ENCODE measurements around the gene GON4L.
"Not testable (repeated sequence)": the region's sequence is repeated elsewhere in the genome, so short reads cannot be mapped to it uniquely, and the experiment has no call there.

Gene GON4L

DNA sequence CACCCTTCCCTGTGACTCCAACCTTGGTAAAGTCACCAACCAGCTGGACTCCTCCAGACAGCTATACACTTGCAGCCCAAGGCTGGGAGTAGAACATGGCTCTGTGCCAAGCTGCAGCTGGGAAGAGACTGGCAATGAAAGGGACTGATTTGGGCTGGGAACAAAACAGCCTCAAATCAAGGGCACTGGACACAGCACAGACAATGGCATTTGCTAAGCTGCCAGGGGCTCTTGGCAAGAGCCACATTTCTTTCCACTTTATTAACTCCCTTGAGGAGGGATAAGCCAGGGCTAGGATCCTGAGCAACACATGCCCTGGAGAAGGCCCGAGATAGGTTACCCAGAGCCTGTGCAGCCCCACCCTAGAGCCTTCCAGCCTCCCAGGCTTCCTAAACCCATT is 14.4 kb upstream of the GON4L start:
- DNase-seq (ENCODE audit: low read depth), result peak; percentile 10

DNA sequence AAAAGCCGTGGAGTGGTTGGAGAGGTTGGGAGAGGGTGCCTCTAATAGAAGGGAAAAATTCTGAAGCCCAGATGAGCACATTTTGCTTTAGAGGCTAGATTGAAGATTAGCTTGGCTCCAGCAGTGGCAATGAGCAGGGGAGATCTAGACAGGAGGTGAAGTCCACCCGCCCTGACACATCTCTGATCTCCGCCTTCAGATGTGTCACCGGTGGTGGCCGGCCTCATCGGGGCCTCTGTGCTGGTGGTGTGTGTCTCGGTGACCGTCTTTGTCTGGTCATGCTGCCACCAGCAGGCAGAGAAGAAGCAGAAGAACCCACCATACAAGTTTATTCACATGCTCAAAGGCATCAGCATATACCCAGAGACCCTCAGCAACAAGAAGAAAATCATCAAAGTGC is 10.8 kb upstream of the GON4L start:
- DNase-seq (ENCODE audit: low read depth), result no peak

DNA sequence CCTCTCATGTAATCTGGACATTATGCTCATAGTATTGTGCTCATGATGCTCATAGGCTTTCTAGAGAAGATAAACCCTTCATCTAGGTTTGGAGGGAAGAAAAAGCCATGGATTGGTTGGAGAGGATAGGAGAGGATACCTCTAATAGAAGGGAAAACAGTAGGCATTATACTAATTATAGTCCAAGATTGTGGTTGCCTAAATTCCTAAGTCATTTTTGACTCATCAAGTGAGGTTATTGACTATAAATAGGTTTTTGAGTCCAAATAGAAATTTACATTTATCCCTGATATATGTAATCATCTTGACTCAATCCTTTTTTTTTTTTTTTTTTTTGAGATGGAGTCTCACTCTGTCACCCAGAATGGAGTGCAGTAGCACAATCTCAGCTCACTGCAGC is 7.4 kb upstream of the GON4L start:
- DNase-seq (ENCODE audit: low read depth), result no peak

DNA sequence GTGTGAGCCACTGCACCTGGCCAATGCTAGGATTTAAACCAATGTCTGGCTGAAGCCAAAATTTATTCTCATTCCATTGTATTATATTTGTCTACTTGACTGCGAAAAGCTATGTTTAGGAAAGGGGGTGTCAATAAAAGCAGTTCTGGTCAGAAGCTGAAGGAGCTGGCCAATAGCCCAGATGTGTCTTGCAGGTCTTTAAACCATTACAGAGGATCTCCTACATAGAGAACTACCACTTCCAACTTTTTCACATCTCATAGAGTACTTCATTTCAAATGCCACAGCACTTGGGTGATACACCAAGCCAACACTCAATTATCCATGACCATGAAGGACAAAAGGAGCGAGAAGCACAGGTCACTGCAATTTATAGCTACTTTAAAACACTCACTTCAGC is 4.9 kb upstream of the GON4L start:
- DNase-seq (ENCODE audit: low read depth), result no peak

DNA sequence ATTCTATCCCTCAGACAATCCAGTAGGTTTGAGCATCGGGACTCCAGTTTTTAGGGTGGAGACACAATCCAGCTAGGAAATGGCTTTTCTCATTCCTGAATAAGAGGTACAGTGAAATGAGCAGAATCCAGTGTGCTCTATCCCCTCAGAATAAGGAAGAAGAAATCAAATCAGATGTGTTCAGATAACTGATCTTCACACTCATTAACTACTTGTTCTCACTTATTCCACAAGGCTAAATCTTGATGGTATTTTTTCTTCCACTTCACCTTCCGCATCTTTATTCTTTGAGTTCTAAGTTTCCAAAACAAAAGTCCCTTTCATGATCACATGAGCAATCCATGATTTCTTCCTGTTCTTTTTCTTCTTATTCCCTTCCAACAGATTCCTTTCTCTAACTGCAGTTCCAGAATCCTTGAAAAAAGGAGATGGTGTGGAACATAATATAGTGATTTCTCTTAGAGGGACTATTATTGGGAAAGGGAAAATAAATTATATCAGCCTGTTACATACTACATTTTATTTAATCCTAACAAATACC is 4.0 kb upstream of the GON4L start:
- DNase-seq (ENCODE audit: low read depth), result no peak

DNA sequence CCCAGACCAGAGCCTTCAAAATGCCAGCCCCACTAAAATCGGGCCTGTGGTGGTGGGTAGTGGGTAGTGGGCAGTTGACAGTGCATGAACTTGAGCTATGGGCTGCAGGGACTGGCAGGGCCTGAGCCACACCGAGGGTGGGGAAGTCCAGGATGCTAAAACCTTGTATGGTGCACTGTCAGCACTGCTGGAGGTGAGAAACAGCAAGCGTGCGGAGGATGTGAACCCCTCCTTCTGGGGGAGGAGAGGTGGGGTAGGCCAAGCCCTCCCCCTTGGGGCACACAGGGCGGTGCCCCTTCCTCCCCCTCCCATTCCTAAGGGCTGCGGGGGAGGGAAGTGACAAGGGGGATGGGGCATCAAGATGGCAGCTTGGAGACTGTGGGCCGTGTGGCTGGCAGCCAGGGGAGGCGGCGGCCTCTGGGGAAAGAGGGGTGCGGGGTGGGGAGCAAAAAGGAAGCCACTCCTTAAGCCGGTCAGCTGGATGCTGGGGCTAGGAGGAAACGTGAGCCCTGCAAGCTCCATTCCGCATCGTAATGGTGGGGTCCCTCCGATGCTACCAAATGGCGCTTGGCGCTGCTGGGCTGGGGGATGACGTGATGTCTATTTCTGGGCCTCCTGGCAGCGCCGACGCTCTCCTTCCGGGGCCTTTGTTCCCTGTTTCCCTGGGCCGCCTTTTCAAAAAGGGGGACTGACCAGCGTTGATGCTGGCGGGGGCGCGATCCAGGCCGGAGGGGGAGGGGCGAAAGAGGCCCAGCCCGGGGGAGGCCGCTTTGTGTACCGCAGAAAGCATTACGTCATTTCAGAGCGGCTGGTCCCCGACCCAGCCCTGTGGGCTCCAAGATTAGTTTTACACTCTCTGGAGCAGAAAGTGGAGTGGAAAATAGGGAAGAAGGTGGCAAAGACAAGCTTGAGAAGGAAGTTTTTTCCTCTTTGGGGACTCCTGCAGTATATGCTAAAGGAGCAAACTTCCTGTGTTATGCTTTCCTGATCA is 3.2 kb upstream of the GON4L start:
- DNase-seq (ENCODE audit: low read depth), result peak; percentile 77

- DNase-seq (ENCODE audit: low read depth), result peak; percentile 97
Measured at GRCh38 chr1:155859234-155859829, 2.3 kb upstream of the GON4L start, which contains the start of gene SYT11. Gene SYT11, plus strand, starts transcription at chr1:155859567. Its CDS starts 195 bp downstream, at chr1:155859762.

- DNase-seq (ENCODE audit: low read depth), result peak; percentile 68
Measured at GRCh38 chr1:155858800-155859233, 1.8 kb upstream of the GON4L start.

DNA sequence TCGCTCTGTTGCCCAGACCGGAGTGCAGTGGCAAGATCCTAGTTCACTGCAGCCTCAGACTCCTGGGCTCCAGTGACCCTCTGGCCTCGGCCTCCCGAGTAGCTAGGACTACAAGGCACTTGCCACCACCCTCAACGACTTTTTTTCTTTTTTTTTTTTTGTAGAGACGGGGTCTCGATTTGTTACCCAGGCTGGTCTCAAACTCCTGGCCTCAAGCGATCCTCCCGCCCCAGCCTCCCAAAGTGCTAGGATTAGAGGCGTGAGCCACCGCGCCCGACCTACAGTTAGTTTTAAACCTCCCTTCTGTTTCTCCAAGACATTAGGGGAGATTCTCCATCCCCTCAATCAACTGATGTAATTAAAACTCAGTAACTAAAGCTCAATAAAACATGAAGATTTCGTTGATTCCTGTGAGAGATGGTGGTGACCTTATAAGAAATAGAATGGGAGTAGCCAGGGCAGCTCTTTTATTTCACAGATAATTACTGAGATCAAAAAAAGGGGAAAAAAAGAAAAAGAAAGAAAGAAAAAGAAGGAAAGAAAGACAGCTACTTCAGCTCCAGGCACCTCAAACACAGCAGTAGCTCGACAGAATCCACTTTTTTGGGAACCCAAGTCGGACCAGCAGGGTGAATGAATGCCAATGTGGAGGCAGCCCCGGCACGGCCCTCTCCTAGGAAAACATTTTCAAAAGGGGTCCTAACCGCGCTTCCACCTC is 598 bp downstream of the GON4L start:
- no peak for DNase-seq (ENCODE audit: low read depth)

DNA sequence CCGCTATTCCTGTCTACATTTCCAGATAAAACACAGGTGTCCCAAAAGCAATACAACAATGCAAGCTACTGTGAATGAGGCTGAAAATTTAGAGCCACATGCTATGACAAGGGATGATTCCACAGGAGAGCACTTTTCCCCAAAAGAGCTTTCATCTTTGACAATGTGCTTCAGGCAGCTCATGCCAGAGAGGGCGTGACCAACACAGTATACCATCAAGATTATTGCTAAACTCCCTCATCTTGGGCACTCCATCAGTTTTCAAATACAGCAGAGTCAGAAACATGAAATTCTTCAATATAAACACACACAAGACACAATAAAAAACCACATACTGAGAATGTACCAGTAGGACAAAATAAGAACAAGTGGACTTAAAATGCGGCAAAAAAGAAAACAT is 6.7 kb downstream of the GON4L start:
- peak; percentile 10 for DNase-seq (ENCODE audit: low read depth)

GRCh38 chr1:155847823-155848529 is 9.0 kb downstream of the GON4L start:
- DNase-seq (ENCODE audit: low read depth), result no peak

- no peak for DNase-seq (ENCODE audit: low read depth)
Measured at GRCh38 chr1:155844860-155845421, 12.1 kb downstream of the GON4L start.

DNA sequence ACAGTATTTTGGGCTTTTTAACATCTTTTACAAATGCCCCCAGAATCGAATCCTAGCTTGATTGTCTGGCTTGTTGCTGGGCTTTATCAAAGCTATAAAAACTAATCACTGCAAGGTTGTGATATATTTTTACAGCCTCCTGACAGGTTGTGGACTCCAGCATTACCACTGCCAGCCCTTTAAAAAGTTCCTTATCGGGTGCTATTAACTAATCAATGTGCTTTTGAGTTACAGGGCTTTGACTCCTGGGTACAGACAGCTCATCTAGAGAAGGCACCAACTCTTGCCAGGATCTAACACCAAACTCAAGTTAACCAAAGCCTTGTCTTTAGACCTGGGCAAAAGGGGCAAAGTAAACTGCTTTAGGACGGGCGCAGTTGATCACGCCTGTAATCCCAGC is 16.6 kb downstream of the GON4L start:
- DNase-seq (ENCODE audit: low read depth), result no peak

DNA sequence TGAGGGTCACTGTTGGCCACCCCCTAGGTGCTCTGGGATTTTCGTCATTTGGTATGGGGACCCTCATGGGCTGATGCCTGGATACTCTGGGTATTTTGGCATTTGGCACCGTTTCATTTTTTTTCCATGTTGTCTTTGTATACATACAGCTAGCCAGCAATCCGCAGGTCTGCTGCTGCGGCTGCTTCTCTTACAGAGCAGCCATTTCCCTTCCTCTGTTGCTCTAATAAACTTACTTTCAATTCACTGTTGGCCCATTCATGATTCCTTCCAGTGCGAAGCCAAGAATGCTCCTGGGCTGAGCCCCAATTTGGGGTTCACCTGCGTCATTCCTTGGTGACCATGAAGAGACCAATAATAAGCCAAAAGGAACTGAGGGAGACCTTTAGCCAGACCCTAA is 21.5 kb downstream of the GON4L start:
- DNase-seq (ENCODE audit: low read depth), result no peak

DNA sequence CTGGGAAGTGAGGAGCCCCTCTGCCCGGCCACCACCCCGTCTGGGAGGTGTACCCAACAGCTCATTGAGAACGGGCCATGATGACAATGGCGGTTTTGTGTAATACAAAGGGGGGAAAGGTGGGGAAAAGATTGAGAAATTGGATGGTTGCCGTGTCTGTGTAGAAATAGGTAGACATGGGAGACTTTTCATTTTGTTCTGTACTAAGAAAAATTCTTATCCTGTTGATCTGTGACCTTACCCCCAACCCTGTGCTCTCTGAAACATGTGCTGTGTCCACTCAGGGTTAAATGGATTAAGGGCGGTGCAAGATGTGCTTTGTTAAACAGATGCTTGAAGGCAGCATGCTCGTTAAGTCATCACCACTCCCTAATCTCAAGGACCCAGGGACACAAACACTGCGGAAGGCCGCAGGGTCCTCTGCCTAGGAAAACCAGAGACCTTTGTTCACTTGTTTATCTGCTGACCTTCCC is 22.1 kb downstream of the GON4L start:
- not testable (repeated sequence) for DNase-seq (ENCODE audit: low read depth)

DNA sequence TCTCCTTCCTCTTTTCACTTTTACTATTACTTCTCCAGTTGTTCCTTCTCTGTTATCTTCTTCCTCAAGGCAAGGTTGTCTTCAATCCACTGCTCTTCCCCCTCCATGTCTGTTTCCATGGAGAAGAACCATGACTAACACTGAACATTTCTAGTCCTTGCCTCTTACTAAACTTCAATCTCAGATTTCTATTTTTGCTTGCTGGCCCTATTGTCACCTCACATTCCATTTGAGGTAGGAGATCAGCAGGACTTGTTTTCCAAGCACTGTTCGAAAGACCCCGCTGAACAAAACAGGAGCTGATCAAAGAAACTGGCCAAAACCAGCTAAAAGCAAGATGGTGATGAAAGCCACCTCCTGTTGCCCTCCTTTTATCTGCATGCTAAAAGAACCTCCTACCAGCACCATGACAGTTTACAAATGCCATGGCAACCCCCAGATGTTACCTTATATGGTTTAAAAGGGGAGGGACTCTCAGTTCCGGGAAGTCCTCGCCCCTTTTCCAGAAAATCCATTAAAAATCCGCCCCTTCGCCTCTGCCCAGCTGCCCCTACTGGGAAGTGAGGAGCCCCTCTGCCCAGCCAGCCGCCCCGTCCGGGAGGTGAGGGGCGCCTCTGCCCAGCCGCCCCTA is 22.6 kb downstream of the GON4L start:
- peak; percentile 76 for DNase-seq (ENCODE audit: low read depth)

DNA sequence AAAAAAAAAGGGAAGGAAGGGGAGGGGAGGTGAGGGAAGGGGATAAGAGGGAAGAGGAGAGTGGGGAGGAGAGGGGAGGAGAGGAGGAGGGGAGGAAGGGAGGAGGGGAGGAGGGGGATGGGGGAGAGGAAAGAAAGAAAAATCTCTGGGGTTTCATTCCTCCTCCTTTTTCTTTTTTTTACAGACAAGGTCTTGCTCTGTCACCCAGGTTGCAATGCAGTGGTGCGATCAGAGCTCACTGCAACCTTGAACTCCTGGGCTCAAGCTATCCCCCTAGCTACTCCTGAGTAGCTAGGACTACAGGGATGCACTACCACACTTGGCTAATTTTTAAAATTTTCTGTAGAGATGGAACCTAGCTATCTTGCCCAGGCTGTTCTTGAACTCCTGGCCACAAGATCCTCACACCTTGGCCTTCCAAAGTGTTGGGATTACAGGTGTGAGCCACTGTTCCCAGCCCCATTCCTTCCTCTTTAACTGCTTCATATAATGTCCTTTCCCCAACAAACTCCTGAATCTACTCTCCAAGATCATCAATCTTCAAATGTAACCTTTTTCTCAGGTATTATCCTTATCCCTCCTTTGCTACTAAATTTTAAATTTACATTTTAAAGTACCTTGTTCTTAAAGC is 23.2 kb downstream of the GON4L start:
- DNase-seq (ENCODE audit: low read depth), result no peak

GRCh38 chr1:155831279-155831976 is 25.6 kb downstream of the GON4L start:
- no peak for DNase-seq (ENCODE audit: low read depth)

DNA sequence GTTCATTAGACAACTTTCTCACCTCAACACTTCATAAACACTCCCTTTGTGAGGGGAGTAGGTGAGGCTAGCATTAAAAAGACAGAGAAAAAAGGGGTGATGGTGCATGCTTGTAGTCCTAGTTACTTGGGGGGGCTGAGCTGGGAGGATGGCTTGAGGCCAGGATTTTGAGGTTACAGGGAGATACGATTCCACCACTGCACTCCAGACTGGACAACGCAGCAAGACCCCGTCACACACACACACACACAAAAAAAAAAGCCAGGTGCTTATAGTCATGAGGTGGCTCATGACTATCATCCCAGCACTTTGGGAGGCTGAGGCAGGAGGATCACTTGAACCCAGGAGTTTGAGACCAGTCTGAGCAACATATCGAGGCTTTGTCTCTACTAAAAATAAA is 29.6 kb downstream of the GON4L start:
- no peak for DNase-seq (ENCODE audit: low read depth)

DNA sequence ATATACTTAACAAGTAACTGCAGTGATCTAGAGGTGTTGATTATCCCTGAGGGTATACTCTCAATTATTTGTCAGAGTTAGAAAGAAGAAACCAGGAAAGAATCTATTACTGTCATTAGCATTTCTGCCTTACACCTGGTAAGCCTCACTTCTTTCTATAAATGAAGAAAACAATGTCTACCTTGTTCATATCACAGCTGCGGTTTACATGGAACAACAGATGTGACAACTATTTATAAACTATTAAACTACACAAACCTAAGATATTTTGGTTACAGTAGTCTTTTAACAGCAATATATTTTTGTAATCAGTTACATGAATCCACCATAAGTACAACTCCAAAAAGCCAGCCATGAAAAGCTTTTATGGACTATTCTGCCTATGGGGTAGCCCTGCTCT is 40.7 kb downstream of the GON4L start:
- DNase-seq (ENCODE audit: low read depth), result no peak
